A549 (cell line): ENCODE results near the gene SUPT3H.

Experiments
- EP300 ChIP-seq, 2 experiments: fragments of >200 bp; sonication (Bioruptor Twin); formaldehyde crosslinking; IDR thresholded peaks; 2 replicates in 1 of 2; 3 replicates in 1 of 2; pipeline ENCODE4 v1.6.1; 2016 to 2017
- HDAC2 ChIP-seq: fragments of 200-600 bp; sonication (generic); IDR thresholded peaks from 2 replicates; pipeline ENCODE4 v1.6.1; 2016
- KDM1A ChIP-seq: fragments of 200-600 bp; sonication (generic); IDR thresholded peaks from 2 replicates; pipeline ENCODE4 v1.6.1; 2016; ENCODE audit warnings: low read depth, mild to moderate bottlenecking
- NFE2L2 ChIP-seq: fragments of 150-350 bp; conservative IDR thresholded peaks from 2 replicates; pipeline ENCODE4 v1.6.1; 2014; ENCODE audit warnings: low read length
- NR3C1 ChIP-seq: fragments of >200 bp; sonication (Bioruptor Twin); formaldehyde crosslinking; IDR thresholded peaks from 3 replicates; pipeline ENCODE4 v1.6.1; 2017
- POLR2A ChIP-seq: IDR thresholded peaks from 2 replicates; pipeline ENCODE4 v1.6.1; 2012; ENCODE audit warnings: mild to moderate bottlenecking, low read length
- RAD21 ChIP-seq, 2 experiments: fragments of >200 bp in 1 of 2; sonication (Bioruptor Twin) in 1 of 2; formaldehyde crosslinking in 1 of 2; IDR thresholded peaks in 1 of 2; conservative IDR thresholded peaks in 1 of 2; 2 replicates in 1 of 2; 3 replicates in 1 of 2; pipeline ENCODE4 v1.6.1; 2012 to 2018; ENCODE audit warnings: inconsistent platforms in 1 of 2
- RCOR1 ChIP-seq: fragments of 150-350 bp; IDR thresholded peaks from 2 replicates; pipeline ENCODE4 v1.6.1; 2014; ENCODE audit warnings: antibody characterized with exemption, low read length, low read depth
- RFX5 ChIP-seq: fragments of 450-650 bp; IDR thresholded peaks from 2 replicates; pipeline ENCODE4 v1.7.1; 2014; ENCODE audit warnings: antibody characterized with exemption, mild to moderate bottlenecking, moderate library complexity
- TF ChIP-seq, protein P1 (sequence below): fragments of 150-350 bp; IDR thresholded peaks from 2 replicates; pipeline ENCODE4 v1.6.1; 2014; ENCODE audit warnings: low read depth, mild to moderate bottlenecking, low read length
- TF ChIP-seq, protein P2 (sequence below): fragments of >200 bp; sonication (Bioruptor Twin); formaldehyde crosslinking; IDR thresholded peaks from 3 replicates; pipeline ENCODE4 v1.5.1; 2016
- TF ChIP-seq, protein P3 (sequence below): fragments of 450-650 bp; IDR thresholded peaks from 2 replicates; pipeline ENCODE4 v1.6.1; 2014; ENCODE audit warnings: antibody characterized with exemption

DNA sequence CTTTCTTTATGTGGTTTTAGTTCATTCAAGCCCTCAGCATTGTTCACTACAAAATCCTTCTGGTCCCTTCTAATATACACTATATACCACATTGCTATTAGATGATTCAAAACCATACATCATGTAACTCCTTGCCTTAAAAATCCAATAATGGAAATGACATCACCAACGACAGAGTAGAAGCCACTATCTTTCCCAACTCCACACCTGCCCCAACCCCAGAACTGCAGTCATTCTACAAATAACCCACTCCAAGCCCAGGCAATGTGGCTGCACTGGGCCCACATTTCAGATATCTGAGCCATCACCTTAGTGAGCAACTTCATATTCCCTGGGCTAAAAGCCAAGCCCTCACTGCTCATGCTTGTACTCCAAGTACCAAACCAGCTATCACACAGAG, 72.2 kb downstream of the SUPT3H start:
- TF ChIP-seq POLR2A (no peak), NR3C1 (no peak), EP300 (IDR thresholded peaks at IDR 0.05) (no peak), RCOR1 (no peak), KDM1A (no peak), RFX5 (no peak), HDAC2 (no peak), RAD21 (conservative IDR thresholded peaks at IDR 0.05 in 1 of 2, IDR thresholded peaks at IDR 0.05 in 1 of 2) (no peak), NFE2L2 (no peak)
- TF ChIP-seq, protein P1, sequence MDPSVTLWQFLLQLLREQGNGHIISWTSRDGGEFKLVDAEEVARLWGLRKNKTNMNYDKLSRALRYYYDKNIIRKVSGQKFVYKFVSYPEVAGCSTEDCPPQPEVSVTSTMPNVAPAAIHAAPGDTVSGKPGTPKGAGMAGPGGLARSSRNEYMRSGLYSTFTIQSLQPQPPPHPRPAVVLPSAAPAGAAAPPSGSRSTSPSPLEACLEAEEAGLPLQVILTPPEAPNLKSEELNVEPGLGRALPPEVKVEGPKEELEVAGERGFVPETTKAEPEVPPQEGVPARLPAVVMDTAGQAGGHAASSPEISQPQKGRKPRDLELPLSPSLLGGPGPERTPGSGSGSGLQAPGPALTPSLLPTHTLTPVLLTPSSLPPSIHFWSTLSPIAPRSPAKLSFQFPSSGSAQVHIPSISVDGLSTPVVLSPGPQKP = no peak
- TF ChIP-seq, protein P2, sequence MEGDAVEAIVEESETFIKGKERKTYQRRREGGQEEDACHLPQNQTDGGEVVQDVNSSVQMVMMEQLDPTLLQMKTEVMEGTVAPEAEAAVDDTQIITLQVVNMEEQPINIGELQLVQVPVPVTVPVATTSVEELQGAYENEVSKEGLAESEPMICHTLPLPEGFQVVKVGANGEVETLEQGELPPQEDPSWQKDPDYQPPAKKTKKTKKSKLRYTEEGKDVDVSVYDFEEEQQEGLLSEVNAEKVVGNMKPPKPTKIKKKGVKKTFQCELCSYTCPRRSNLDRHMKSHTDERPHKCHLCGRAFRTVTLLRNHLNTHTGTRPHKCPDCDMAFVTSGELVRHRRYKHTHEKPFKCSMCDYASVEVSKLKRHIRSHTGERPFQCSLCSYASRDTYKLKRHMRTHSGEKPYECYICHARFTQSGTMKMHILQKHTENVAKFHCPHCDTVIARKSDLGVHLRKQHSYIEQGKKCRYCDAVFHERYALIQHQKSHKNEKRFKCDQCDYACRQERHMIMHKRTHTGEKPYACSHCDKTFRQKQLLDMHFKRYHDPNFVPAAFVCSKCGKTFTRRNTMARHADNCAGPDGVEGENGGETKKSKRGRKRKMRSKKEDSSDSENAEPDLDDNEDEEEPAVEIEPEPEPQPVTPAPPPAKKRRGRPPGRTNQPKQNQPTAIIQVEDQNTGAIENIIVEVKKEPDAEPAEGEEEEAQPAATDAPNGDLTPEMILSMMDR = no peak
- TF ChIP-seq, protein P3, sequence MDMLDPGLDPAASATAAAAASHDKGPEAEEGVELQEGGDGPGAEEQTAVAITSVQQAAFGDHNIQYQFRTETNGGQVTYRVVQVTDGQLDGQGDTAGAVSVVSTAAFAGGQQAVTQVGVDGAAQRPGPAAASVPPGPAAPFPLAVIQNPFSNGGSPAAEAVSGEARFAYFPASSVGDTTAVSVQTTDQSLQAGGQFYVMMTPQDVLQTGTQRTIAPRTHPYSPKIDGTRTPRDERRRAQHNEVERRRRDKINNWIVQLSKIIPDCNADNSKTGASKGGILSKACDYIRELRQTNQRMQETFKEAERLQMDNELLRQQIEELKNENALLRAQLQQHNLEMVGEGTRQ = no peak
